H9 (cell line): Measurements from ENCODE around the gene CDH5. TPM values are rescaled to one million over a fixed set of nuclear protein-coding genes. Genes with fewer than 3 reads are reported as not detected.
A peak's percentile ranks its signal among the peaks of the same experiment; 100 is the strongest.

Experiments used
- DNase-seq: peaks from one replicate; pipeline ENCODE4 v3.0.0-alpha.2; 2017
- H2AFZ ChIP-seq: one replicate; pipeline ENCODE4 v1.6.1; 2013; ENCODE audit warnings: mild to moderate bottlenecking, low read length, control low read depth, moderate library complexity
- H2AK5ac ChIP-seq: 2 replicates; pipeline ENCODE4 v1.6.1; 2013; ENCODE audit warnings: low read length, control low read depth, mixed read lengths; ENCODE audit not compliant: insufficient read length
- H2BK120ac ChIP-seq: one replicate; pipeline ENCODE4 v1.6.1; 2013; ENCODE audit warnings: low read depth, mild to moderate bottlenecking, low read length, control low read depth, inconsistent platforms; ENCODE audit not compliant: poor library complexity, severe bottlenecking
- H2BK12ac ChIP-seq: 2 replicates; pipeline ENCODE4 v1.6.1; 2013; ENCODE audit warnings: low read length, control low read depth, mixed read lengths, low read depth; ENCODE audit not compliant: insufficient read length
- H2BK15ac ChIP-seq: 2 replicates; pipeline ENCODE4 v1.6.1; 2013; ENCODE audit warnings: low read depth, low read length, control low read depth
- H2BK20ac ChIP-seq: one replicate; pipeline ENCODE4 v1.6.1; 2013; ENCODE audit warnings: low read depth, mild to moderate bottlenecking, low read length, control low read depth, inconsistent platforms; ENCODE audit not compliant: poor library complexity, severe bottlenecking
- H2BK5ac ChIP-seq: 2 replicates; pipeline ENCODE4 v1.6.1; 2013; ENCODE audit warnings: low read length, control low read depth, mixed read lengths; ENCODE audit not compliant: insufficient read length
- H3K14ac ChIP-seq: 2 replicates; pipeline ENCODE4 v1.6.1; 2013; ENCODE audit warnings: low read length, control low read depth; ENCODE audit not compliant: insufficient read depth
- H3K18ac ChIP-seq: 2 replicates; pipeline ENCODE4 v1.6.1; 2013; ENCODE audit warnings: low read depth, mild to moderate bottlenecking, mixed read lengths, low read length, control low read depth; ENCODE audit not compliant: insufficient read length
- H3K23ac ChIP-seq: 2 replicates; pipeline ENCODE4 v1.6.1; 2013; ENCODE audit warnings: low read length, control low read depth, mixed read lengths, low read depth; ENCODE audit not compliant: insufficient read length
- H3K23me2 ChIP-seq: 2 replicates; pipeline ENCODE4 v1.6.1; 2013; ENCODE audit warnings: low read depth, mild to moderate bottlenecking, mixed read lengths, low read length, control low read depth; ENCODE audit not compliant: insufficient read length, poor library complexity, severe bottlenecking
- H3K27ac ChIP-seq: 2 replicates; pipeline ENCODE4 v1.5.1; 2013; ENCODE audit warnings: low read length, control low read depth, mixed read lengths, low read depth; ENCODE audit not compliant: insufficient read length
- H3K27me3 ChIP-seq: 2 replicates; pipeline ENCODE4 v1.6.1; 2013; ENCODE audit warnings: low read length, control low read depth, inconsistent platforms; ENCODE audit not compliant: insufficient read depth
- H3K4ac ChIP-seq: 2 replicates; pipeline ENCODE4 v1.6.1; 2013; ENCODE audit warnings: low read depth, mild to moderate bottlenecking, control low read depth, inconsistent platforms, low read length, moderate library complexity
- H3K4me1 ChIP-seq: 2 replicates; pipeline ENCODE4 v1.6.1; 2013; ENCODE audit warnings: low read length, control low read depth, inconsistent platforms; ENCODE audit not compliant: insufficient read depth
- H3K4me2 ChIP-seq: 2 replicates; pipeline ENCODE4 v1.6.1; 2013; ENCODE audit warnings: low read length, control low read depth, mixed read lengths; ENCODE audit not compliant: insufficient read length, insufficient read depth
- H3K56ac ChIP-seq: 2 replicates; pipeline ENCODE4 v1.6.1; 2013; ENCODE audit warnings: low read depth, mild to moderate bottlenecking, mixed read lengths, low read length, control low read depth; ENCODE audit not compliant: insufficient read length
- H3K79me1 ChIP-seq: 2 replicates; pipeline ENCODE4 v1.6.1; 2013; ENCODE audit warnings: low read depth, mild to moderate bottlenecking, moderate library complexity, low read length, control low read depth, inconsistent platforms; ENCODE audit not compliant: insufficient read depth, poor library complexity, severe bottlenecking
- H3K79me2 ChIP-seq: 2 replicates; pipeline ENCODE4 v1.6.1; 2013; ENCODE audit warnings: low read length, control low read depth, inconsistent platforms; ENCODE audit not compliant: insufficient read depth
- H3K9ac ChIP-seq: 2 replicates; pipeline ENCODE4 v1.6.1; 2013; ENCODE audit warnings: low read length, control low read depth, mixed read lengths; ENCODE audit not compliant: insufficient read length; ENCODE audit errors: extremely low read depth
- H3K9me3 ChIP-seq: one replicate; pipeline ENCODE4 v1.6.1; 2013; ENCODE audit warnings: low read depth, low read length, inconsistent platforms; ENCODE audit not compliant: control insufficient read depth
- H3T11ph ChIP-seq: one replicate; pipeline ENCODE4 v1.6.1; 2013; ENCODE audit warnings: mild to moderate bottlenecking, low read length, control low read depth, inconsistent platforms
- H4K20me1 ChIP-seq: one replicate; pipeline ENCODE4 v1.6.1; 2013; ENCODE audit not compliant: control insufficient read depth, insufficient read length, insufficient read depth
- H4K5ac ChIP-seq: 2 replicates; pipeline ENCODE4 v1.6.1; 2013; ENCODE audit warnings: low read depth, mild to moderate bottlenecking, mixed read lengths, low read length, control low read depth; ENCODE audit not compliant: insufficient read length
- H4K8ac ChIP-seq: replicated peaks from 2 replicates; pipeline ENCODE4 v1.6.1; 2013; ENCODE audit warnings: low read length, control low read depth, mixed read lengths, low read depth; ENCODE audit not compliant: insufficient read length
- H4K91ac ChIP-seq: 2 replicates; pipeline ENCODE4 v1.6.1; 2013; ENCODE audit warnings: low read depth, mild to moderate bottlenecking, moderate library complexity, mixed read lengths, low read length, control low read depth; ENCODE audit not compliant: insufficient read length
- H3K27ac Mint-ChIP-seq, 3 experiments: 2 replicates in 2 of 3; 3 replicates in 1 of 3; pipeline ENCODE4 v1.8.0; 2020 to 2021; ENCODE audit warnings: mixed read lengths in 3 of 3, mild to moderate bottlenecking in 1 of 3, moderate library complexity in 1 of 3
- H3K27me3 Mint-ChIP-seq: 2 replicates; pipeline ENCODE4 v1.8.0; 2021; ENCODE audit warnings: low read depth, mild to moderate bottlenecking, moderate library complexity, mixed read lengths
- H3K36me3 Mint-ChIP-seq, 3 experiments: 2 replicates in 2 of 3; 3 replicates in 1 of 3; pipeline ENCODE4 v1.8.0; 2020 to 2021; ENCODE audit warnings: low read depth in 3 of 3, mixed read lengths in 3 of 3; ENCODE audit not compliant: insufficient read depth in 1 of 3
- H3K4me1 Mint-ChIP-seq, 2 experiments: 2 replicates each; pipeline ENCODE4 v1.8.0; 2020; ENCODE audit warnings: mixed read lengths in 2 of 2
- H3K4me3 Mint-ChIP-seq, 2 experiments: 2 replicates in 1 of 2; 3 replicates in 1 of 2; pipeline ENCODE4 v1.8.0; 2020 to 2021; ENCODE audit warnings: mild to moderate bottlenecking in 2 of 2, mixed read lengths in 2 of 2, moderate library complexity in 1 of 2
- H3K9me3 Mint-ChIP-seq, 2 experiments: 2 replicates in 1 of 2; 3 replicates in 1 of 2; pipeline ENCODE4 v1.8.0; 2020; ENCODE audit warnings: mild to moderate bottlenecking in 2 of 2, mixed read lengths in 2 of 2, moderate library complexity in 1 of 2
- CTCF ChIP-seq: fragments of 200-600 bp; sonication (generic); conservative IDR thresholded peaks from 3 replicates; pipeline ENCODE4 v1.8.0; 2021; ENCODE audit warnings: antibody characterized with exemption, mild to moderate bottlenecking
- WGBS: extraction: QIAGEN DNeasy Blood & Tissue Kit; methylation state at CpG from one replicate; pipeline ENCODE4 v1.1.7; 2013; ENCODE audit warnings: missing lambda C conversion rate, low lambda C conversion rate, mixed read lengths; ENCODE audit not compliant: insufficient read length; ENCODE audit errors: extremely low coverage; 5-methylcytosine and 5-hydroxymethylcytosine counted together
- total RNA-seq: library from RNA; stranded (reverse); gene quantifications from 2 replicates; pipeline ENCODE4 v1.2.1, GENCODE V29; 2021

The CDH5 gene
- total RNA-seq, 1 experiment from 2014 or later: 0.20 TPM

DNA sequence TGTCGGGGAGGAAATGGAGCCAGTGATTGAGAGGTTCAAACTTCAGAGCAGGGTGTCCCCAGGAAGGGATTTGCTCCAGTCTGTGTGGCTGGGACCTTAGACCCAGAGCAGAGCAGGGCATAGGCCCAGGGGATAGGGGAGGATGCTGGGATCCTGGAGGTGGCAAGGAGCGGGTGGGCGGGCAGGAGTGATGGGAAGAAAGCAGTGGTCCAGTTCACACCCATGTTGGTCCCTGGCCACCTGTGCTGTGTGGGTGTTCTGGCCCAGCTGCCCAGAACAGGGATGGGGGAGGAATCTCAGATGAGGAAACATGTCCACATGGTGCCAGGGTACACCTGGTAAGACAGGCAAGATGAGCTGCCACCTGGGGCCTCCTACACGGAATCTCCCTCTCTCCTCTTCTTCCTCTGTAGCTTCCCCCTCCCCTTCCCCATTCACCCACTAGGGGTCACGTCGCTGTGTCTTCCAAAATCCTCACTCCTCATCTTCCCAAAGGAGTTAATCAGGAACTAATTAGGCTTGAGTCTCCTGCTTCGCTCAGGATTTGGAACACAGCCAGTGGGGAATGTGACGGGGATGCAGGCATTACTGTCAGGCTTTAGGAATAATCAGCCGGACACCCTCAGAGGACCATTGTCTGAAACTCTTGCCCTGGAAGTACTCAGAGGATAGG is 62.9 kb downstream of the CDH5 start:
- peaks cover 2% of the 10 kb centered on the region for H4K20me1 ChIP-seq
- WGBS: no CpG with 5 or more reads among the region's 9 CpGs
- no peak for DNase-seq
- H2BK12ac ChIP-seq: no peak overlapping the region
- no peak overlapping the region for H3K56ac ChIP-seq
- H4K5ac ChIP-seq: no peak overlapping the region
- peaks cover 80% of the 10 kb centered on the region for H3K27me3 Mint-ChIP-seq
- H3K4me3 Mint-ChIP-seq: peak overlapping the region in 1 of 2 experiments; percentile 19; a peak in 2 of 5 replicates
- peaks cover 13 to 35% of the 10 kb centered on the region in 2 experiments for H3K4me1 Mint-ChIP-seq
- H3K4me1 ChIP-seq: peaks cover 2% of the 10 kb centered on the region; the same call in 1 of the 2 replicates
- no peak overlapping the region for H2AK5ac ChIP-seq
- no peak overlapping the region for H3K27ac Mint-ChIP-seq
- no peak overlapping the region for H4K91ac ChIP-seq
- no peaks in the 10 kb centered on the region for H3K9me3 ChIP-seq
- no peak overlapping the region for H3K23ac ChIP-seq
- H3K23me2 ChIP-seq: peaks cover 13% of the 10 kb centered on the region
- H3K27me3 ChIP-seq: peaks cover 48% of the 10 kb centered on the region
- no peak overlapping the region for H3K27ac ChIP-seq
- H3K9me3 Mint-ChIP-seq: no peaks in the 10 kb centered on the region
- no peak overlapping the region for H2BK120ac ChIP-seq
- no peak overlapping the region for H4K8ac ChIP-seq
- H3T11ph ChIP-seq: no peak overlapping the region
- no peaks in the 10 kb centered on the region for H3K79me1 ChIP-seq
- H3K79me2 ChIP-seq: no peaks in the 10 kb centered on the region
- TF ChIP-seq CTCF: peak; percentile 41
- no peak overlapping the region for H3K14ac ChIP-seq
- H2BK5ac ChIP-seq: no peak overlapping the region
- H3K9ac ChIP-seq: no peak overlapping the region
- no peak overlapping the region for H2BK20ac ChIP-seq
- no peak overlapping the region for H2BK15ac ChIP-seq
- H3K4ac ChIP-seq: no peak overlapping the region
- H3K36me3 Mint-ChIP-seq: no peaks in the 10 kb centered on the region; a peak in 1 of 7 replicates
- no peak overlapping the region for H2AFZ ChIP-seq
- no peak overlapping the region for H3K18ac ChIP-seq
- no peak overlapping the region for H3K4me2 ChIP-seq
